ENCODE data around the gene UNCX.

GRCh38 chr7:1225441-1226185 lies 7.1 kb upstream of the UNCX start:
- no peak for TF ChIP-seq CTCF (IDR thresholded peaks at IDR 0.05)
- TF ChIP-seq POLR2A (IDR thresholded peaks at IDR 0.05), result no peak

Data from lower leg skin (tissue), 3 donors.